Measurements from ENCODE around the gene ARHGEF11.

The ARHGEF11 gene

GRCh38 chr1:156969496-156969895 is 76.0 kb downstream of the ARHGEF11 start:
- Histone ChIP-seq H3K36me3 (ENCODE audit: insufficient read depth) (no peaks in the 10 kb centered on the region), H3K4me3 (IDR thresholded peaks at IDR 0.05; ENCODE audit: insufficient read depth, low read depth, low read length) (no peak overlapping the region), H2AFZ (ENCODE audit: low read depth) (no peak overlapping the region), H3K79me2 (ENCODE audit: insufficient read depth, low read depth) (no peaks in the 10 kb centered on the region), H3K4me1 (ENCODE audit: low read depth, poor library complexity, severe bottlenecking) (no peaks in the 10 kb centered on the region), H3K27me3 (ENCODE audit: insufficient read depth, low read depth) (no peaks in the 10 kb centered on the region), H4K20me1 (ENCODE audit: insufficient read depth) (no peaks in the 10 kb centered on the region), H3K4me2 (no peak overlapping the region), H3K9ac (no peak overlapping the region), H3K27ac (no peak overlapping the region)
- no peak for TF ChIP-seq CTCF (conservative IDR thresholded peaks at IDR 0.05; ENCODE audit: low read depth, low read length)

- Histone ChIP-seq H3K4me2 (no peak overlapping the region), H4K20me1 (ENCODE audit: insufficient read depth) (no peaks in the 10 kb centered on the region), H3K4me3 (IDR thresholded peaks at IDR 0.05; ENCODE audit: insufficient read depth, low read depth, low read length) (no peak overlapping the region), H3K36me3 (ENCODE audit: insufficient read depth) (no peaks in the 10 kb centered on the region), H3K27me3 (ENCODE audit: insufficient read depth, low read depth) (no peaks in the 10 kb centered on the region), H3K9ac (no peak overlapping the region), H3K27ac (no peak overlapping the region), H3K4me1 (ENCODE audit: low read depth, poor library complexity, severe bottlenecking) (peaks cover 18% of the 10 kb centered on the region), H3K79me2 (ENCODE audit: insufficient read depth, low read depth) (no peaks in the 10 kb centered on the region), H2AFZ (ENCODE audit: low read depth) (no peak overlapping the region)
- TF ChIP-seq CTCF (conservative IDR thresholded peaks at IDR 0.05; ENCODE audit: low read depth, low read length): no peak
These were observed 81.1 kb downstream of the ARHGEF11 start for GRCh38 chr1:156964441-156964840.

- peaks cover 27% of the 10 kb centered on the region for H3K4me1 ChIP-seq (ENCODE audit: low read depth, poor library complexity, severe bottlenecking)
- H4K20me1 ChIP-seq (ENCODE audit: insufficient read depth): no peaks in the 10 kb centered on the region
- H3K4me3 ChIP-seq (IDR thresholded peaks at IDR 0.05; ENCODE audit: insufficient read depth, low read depth, low read length): no peak overlapping the region
- H3K27me3 ChIP-seq (ENCODE audit: insufficient read depth, low read depth): no peaks in the 10 kb centered on the region
- no peak for TF ChIP-seq CTCF (conservative IDR thresholded peaks at IDR 0.05; ENCODE audit: low read depth, low read length)
- H3K27ac ChIP-seq: no peak overlapping the region
- H3K36me3 ChIP-seq (ENCODE audit: insufficient read depth): no peaks in the 10 kb centered on the region
- H2AFZ ChIP-seq (ENCODE audit: low read depth): no peak overlapping the region
- no peaks in the 10 kb centered on the region for H3K79me2 ChIP-seq (ENCODE audit: insufficient read depth, low read depth)
- H3K9ac ChIP-seq: no peak overlapping the region
- no peak overlapping the region for H3K4me2 ChIP-seq
These were observed 81.9 kb downstream of the ARHGEF11 start for GRCh38 chr1:156963621-156964020.

- Histone ChIP-seq H3K27ac (no peak overlapping the region), H3K4me1 (ENCODE audit: low read depth, poor library complexity, severe bottlenecking) (peaks cover 38% of the 10 kb centered on the region), H2AFZ (ENCODE audit: low read depth) (no peak overlapping the region), H3K36me3 (ENCODE audit: insufficient read depth) (no peaks in the 10 kb centered on the region), H3K4me3 (IDR thresholded peaks at IDR 0.05; ENCODE audit: insufficient read depth, low read depth, low read length) (no peak overlapping the region), H3K79me2 (ENCODE audit: insufficient read depth, low read depth) (no peaks in the 10 kb centered on the region), H3K27me3 (ENCODE audit: insufficient read depth, low read depth) (no peaks in the 10 kb centered on the region), H3K9ac (no peak overlapping the region), H4K20me1 (ENCODE audit: insufficient read depth) (no peaks in the 10 kb centered on the region), H3K4me2 (no peak overlapping the region)
- peak; percentile 95 for TF ChIP-seq CTCF (conservative IDR thresholded peaks at IDR 0.05; ENCODE audit: low read depth, low read length)
These were observed 83.8 kb downstream of the ARHGEF11 start for GRCh38 chr1:156961709-156962108.
